ENCODE measurements around the gene MLLT1. TPM values are rescaled to one million over a fixed set of nuclear protein-coding genes. Genes with fewer than 3 reads are reported as not detected.

Gene MLLT1
- total RNA-seq, 4 donors from 2014 or later: 13.9 to 37.7 (median 24.4) TPM

- Histone ChIP-seq H3K4me1 (no peaks in the 10 kb centered on the region), H3K36me3 (no peaks in the 10 kb centered on the region), H3K27me3 (no peaks in the 10 kb centered on the region), H3K9me3 (peaks cover 0 to 4% (median 0%) of the 10 kb centered on the region in 3 donors), H3K4me3 (no peak overlapping the region), H3K27ac (no peak overlapping the region)
- intact Hi-C loops (cut with DNase I; ENCODE audit: low total_unique reads) (no loop called here), in situ Hi-C loops (cut with MboI; ENCODE audit: low sequenced_read_pairs in 4 of 4) (no loop called here)
- ATAC-seq (no peak), DNase-seq (no peak)
- TF ChIP-seq, protein P1, sequence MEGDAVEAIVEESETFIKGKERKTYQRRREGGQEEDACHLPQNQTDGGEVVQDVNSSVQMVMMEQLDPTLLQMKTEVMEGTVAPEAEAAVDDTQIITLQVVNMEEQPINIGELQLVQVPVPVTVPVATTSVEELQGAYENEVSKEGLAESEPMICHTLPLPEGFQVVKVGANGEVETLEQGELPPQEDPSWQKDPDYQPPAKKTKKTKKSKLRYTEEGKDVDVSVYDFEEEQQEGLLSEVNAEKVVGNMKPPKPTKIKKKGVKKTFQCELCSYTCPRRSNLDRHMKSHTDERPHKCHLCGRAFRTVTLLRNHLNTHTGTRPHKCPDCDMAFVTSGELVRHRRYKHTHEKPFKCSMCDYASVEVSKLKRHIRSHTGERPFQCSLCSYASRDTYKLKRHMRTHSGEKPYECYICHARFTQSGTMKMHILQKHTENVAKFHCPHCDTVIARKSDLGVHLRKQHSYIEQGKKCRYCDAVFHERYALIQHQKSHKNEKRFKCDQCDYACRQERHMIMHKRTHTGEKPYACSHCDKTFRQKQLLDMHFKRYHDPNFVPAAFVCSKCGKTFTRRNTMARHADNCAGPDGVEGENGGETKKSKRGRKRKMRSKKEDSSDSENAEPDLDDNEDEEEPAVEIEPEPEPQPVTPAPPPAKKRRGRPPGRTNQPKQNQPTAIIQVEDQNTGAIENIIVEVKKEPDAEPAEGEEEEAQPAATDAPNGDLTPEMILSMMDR (IDR thresholded peaks at IDR 0.05 in 4 of 5, conservative IDR thresholded peaks at IDR 0.05 in 1 of 5): no peak
- TF ChIP-seq POLR2A (IDR thresholded peaks at IDR 0.05): no peak
Observed at GRCh38 chr19:6167115-6167514, 112.7 kb downstream of the MLLT1 start.

- ATAC-seq: no peak
- TF ChIP-seq POLR2A (IDR thresholded peaks at IDR 0.05): no peak
- TF ChIP-seq, protein P1 (IDR thresholded peaks at IDR 0.05 in 4 of 5, conservative IDR thresholded peaks at IDR 0.05 in 1 of 5): no peak
- in situ Hi-C loops (cut with MboI; ENCODE audit: low sequenced_read_pairs in 4 of 4): no loop called here
Observed at GRCh38 chr19:6164906-6165531, 114.8 kb downstream of the MLLT1 start.

DNA sequence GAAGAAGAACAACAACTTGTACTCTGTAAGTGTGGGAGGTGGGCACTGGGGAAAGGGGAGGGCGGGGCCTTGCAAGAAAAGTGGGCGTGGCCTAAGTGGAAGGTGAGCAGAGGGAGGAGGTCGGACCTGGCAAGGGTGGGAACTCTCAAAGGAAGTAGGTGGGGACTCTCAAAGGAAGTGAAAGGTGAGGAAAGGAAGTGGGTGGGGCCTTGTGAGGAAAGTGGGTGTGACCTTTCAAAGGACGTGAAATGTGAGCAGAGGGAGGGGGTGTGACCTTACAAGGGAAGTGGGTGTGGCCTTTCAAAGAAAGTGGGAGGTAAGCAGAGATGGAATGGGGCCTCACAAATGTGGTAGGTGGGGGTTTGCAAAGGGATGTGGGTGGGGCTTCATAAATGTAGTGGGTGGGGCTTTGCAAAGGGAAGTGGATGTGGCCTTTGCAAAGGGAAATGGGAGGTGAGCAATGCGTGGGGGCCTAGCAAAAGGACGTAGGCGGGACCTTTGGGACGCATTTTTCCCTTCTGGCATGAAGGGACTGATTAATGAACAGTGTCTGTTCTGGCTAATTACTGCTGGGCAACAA lies 118.4 kb downstream of the MLLT1 start:
- peak in 1 of 2 donors; percentile 12 for DNase-seq
- Histone ChIP-seq H3K36me3 (no peaks in the 10 kb centered on the region), H3K4me1 (no peaks in the 10 kb centered on the region), H3K9me3 (no peaks in the 10 kb centered on the region), H3K27ac (peak overlapping the region in 1 of 4 donors; percentile 38), H3K27me3 (no peaks in the 10 kb centered on the region), H3K4me3 (no peak overlapping the region)
- in situ Hi-C loops (cut with MboI; ENCODE audit: low sequenced_read_pairs in 4 of 4): no loop called here
- no peak for TF ChIP-seq POLR2A (IDR thresholded peaks at IDR 0.05)
- TF ChIP-seq, protein P1 (IDR thresholded peaks at IDR 0.05 in 4 of 5, conservative IDR thresholded peaks at IDR 0.05 in 1 of 5): no peak
- intact Hi-C loops (cut with DNase I; ENCODE audit: low total_unique reads): no loop called here
- peak; percentile 19 to 55 for ATAC-seq

More at GRCh38 chr19:6164906-6165531, 114.8 kb downstream of the MLLT1 start:
- Histone ChIP-seq H3K9me3 (no peaks in the 10 kb centered on the region), H3K4me1 (no peaks in the 10 kb centered on the region), H3K36me3 (no peaks in the 10 kb centered on the region), H3K27me3 (no peaks in the 10 kb centered on the region), H3K27ac (no peak overlapping the region), H3K4me3 (no peak overlapping the region)
- intact Hi-C loops (cut with DNase I; ENCODE audit: low total_unique reads): no loop called here
- no peak for DNase-seq

Other genes starting within 250 kb of the MLLT1 start
- gene RFX2, start 169.5 kb downstream of the MLLT1 start, total RNA-seq: 10 to 100 TPM in 1 of 4 donors, 1 to 10 TPM in 2, under 1 TPM in 1; 0.31 to 10.5 (median 2.2) TPM
- not detected for gene ACSBG2, start 144.3 kb downstream of the MLLT1 start, total RNA-seq
- gene ACER1, start 53.6 kb upstream of the MLLT1 start, total RNA-seq: not detected
- 100 to 1,000 TPM; 143 to 168 (median 163) TPM for gene CLPP, start 81.6 kb upstream of the MLLT1 start, total RNA-seq
- 100 to 1,000 TPM in 1 of 4 donors, 10 to 100 TPM in 3; 42.2 to 112 (median 90.4) TPM for gene ALKBH7, start 92.8 kb upstream of the MLLT1 start, total RNA-seq
- under 1 TPM; 0.15 to 0.75 (median 0.43) TPM for gene PSPN, start 96.0 kb upstream of the MLLT1 start, total RNA-seq
- 10 to 100 TPM; 11.4 to 34.8 (median 22.4) TPM for gene GTF2F1, start 113.2 kb upstream of the MLLT1 start, total RNA-seq
- 100 to 1,000 TPM in 1 of 4 donors, 10 to 100 TPM in 3; 49.1 to 124 (median 85.6) TPM for gene KHSRP, start 144.8 kb upstream of the MLLT1 start, total RNA-seq
- under 1 TPM in 1 of 4 donors, not detected in 3; 0.42 TPM for gene SLC25A41, start 153.8 kb upstream of the MLLT1 start, total RNA-seq
- 10 to 100 TPM; 61.7 to 73.6 (median 65.0) TPM for gene SLC25A23, start 179.8 kb upstream of the MLLT1 start, total RNA-seq
- gene CRB3, start 184.3 kb upstream of the MLLT1 start, total RNA-seq: under 1 TPM in 1 of 4 donors, not detected in 3; 0.75 TPM
- 1 to 10 TPM in 1 of 4 donors, under 1 TPM in 2, not detected in 1; 0.27 to 1.2 (median 0.29) TPM for gene DENND1C, start 201.8 kb upstream of the MLLT1 start, total RNA-seq
- gene TUBB4A, start 222.3 kb upstream of the MLLT1 start, total RNA-seq: 1 to 10 TPM; 1.7 to 2.5 (median 2.0) TPM

Measured in gastrocnemius medialis (tissue), 4 donors.